ENCODE data around the gene ABHD13.
"Not testable (repeated sequence)": the region's sequence is repeated elsewhere in the genome, so short reads cannot be mapped to it uniquely, and the experiment has no call there.

Gene ABHD13

DNA sequence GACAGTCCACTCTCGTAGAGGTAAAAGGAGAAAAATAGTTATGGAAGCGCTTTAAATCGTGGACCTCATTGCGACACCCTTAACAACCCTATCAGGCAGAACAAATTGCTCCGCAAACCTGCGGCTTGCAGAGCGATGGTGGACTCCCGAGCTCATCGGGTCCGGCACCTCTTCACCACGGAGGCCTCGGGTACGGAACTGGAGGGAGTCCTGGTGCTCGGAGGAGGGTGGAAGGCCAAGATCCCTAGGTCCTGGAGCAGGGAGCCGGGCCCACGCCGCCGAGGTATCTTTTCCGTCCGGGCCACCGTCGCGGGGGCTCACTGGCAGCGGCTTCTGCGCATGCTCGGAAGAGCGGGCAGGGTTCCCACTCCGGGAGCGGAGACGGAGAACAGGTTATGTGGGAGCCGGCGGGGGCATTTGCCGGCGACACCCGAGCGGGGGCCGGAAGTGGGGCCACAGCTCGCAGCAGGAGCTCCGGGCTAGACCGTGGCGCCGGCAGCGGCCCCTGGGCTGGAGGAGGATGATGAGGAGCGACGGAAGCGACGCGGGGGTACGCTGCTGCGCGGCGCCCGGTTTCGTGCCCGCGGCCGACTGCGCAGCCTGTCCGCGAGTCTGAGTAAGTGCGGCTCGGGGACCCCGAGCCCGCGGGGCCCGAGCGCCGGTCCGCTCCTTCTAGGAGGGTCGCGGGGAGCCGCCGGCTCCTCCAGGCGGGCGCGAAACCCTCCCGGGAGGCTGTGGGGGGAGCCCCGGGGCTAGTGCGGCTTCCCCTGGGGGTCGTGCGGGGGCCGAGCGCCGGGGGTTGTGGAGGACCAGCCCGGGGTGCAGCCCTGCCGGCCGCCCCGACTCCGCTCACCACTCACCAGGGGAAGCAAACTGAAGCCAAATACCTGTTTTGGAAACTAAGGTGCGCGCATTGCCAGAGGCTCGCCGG lies at the start of gene ABHD13:
ABHD13 (plus strand) TSS at position 349 of the 931 bp plus-strand sequence. CDS start 10,827 bp downstream, outside the sequence.
- DNase-seq: peak; percentile 87

DNA sequence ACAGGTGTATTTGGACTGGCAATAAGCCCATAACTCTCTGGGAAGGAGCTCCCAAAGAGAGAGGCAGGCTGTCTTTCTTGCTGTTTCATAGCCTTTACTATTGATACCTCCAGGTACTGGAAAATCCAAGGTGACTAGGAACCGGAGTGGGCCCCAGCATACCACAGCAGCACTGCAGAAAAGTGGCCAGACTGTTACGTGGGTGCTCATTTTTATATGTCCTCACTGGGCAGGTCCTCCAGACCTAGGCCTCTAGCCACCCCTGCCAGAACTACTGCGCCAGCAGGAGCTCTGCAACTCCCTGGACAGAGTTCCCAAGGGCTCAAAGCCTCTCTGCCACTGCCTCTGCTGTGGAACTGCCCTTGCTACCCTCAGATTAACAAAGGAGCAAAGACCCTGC lies 49.3 kb upstream of the ABHD13 start:
- DNase-seq: no peak

DNA sequence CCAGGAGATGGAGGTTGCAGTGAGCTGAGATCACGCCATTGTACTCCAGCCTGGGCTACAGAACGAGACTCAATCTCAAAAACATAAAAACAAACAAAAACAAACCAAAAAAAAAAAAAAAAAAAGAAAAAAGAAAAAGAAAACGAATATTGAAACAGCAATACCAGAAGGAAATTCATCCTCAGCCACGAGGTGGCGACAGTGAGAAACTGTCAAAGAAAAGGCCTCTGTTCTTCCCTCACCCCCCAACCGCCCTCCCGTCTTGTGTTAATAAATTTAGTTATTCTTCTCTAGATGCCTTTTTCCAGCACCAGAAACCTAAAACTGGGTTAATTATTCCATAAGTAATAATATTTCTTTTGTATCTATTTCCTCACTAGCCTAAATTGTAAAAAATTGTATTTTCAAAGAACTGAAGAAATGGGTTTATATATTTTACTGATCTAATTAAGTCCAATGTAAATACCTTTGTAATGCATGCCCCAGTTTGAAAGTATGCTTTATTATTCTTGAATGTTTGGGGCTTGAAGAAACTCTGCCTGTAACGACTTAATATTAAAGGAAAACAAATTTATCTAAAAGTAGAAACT lies 41.4 kb upstream of the ABHD13 start:
- no peak for DNase-seq

DNA sequence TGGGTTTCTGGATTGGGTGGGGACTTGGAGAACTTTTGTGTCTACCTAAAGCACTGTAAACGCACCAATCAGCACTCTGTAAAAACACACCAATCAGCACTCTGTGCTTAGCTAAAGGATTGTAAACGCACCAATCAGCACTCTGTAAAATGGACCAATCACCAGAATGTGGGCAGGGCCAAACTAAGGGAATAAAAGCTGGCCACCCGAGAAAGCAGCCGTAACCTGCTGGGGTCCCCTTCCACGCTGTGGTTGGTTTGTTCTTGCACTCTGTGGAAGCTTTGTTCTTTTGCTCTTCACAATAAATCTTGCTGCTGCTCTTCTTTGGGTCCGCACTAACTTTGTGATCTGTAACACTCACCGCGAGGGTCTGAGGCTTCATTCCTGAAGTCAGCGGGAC lies 40.1 kb upstream of the ABHD13 start:
- DNase-seq: no peak

DNA sequence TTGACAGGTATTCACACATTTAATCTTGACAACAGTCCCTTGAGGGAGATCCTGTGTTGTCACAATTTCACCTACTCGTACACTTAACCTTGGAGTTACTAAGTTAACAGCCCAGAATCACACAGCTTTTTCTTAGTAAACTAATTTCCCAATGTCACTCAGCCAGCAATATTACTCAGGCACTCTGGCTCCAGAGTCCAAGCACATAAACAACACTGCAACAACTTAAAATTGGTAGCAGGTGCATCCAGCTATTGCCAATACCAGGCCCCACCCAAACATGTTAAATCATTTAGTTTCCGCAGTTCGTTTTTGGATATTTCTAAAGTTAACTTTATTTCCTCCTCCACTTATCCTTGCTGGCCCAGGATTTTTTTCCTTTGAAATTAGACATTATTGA lies 35.5 kb upstream of the ABHD13 start:
- no peak for DNase-seq

DNA sequence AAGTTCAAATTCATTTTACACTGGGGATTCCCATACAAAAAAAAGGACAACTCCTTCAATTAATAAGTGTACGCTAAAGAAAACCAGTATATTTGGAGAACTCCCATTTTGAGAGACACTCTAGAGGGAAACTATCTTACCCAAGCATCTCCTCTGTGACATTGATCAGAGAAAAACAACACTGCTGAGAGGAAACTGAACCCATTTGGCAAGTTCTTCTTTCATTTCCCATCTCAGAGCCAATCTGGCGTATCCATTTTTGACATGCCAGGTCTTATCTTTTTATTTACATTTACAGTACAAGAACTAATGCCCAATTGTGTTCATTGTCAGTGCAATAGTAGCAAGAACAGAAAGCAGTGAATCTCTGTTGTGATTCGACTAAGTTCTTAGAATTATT lies 33.0 kb upstream of the ABHD13 start:
- DNase-seq: no peak

DNA sequence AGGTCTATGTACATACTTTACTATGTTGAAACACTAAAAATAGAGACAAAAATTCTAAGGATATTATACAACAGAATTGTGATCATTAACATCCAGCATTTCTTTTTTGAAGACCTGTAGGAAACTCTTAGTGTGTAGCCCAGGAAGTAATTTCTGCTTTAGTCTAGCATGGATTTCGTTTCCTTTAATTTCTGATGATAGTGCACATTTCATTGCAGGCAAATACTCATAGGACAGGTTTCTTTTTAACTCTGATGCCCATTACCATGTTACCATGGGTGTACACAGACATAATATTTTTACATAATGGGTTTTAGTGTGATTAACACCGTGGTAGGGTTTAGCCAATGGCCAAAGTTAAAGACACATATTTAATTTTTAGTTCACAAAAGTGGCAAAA lies 29.9 kb upstream of the ABHD13 start:
- no peak for DNase-seq

DNA sequence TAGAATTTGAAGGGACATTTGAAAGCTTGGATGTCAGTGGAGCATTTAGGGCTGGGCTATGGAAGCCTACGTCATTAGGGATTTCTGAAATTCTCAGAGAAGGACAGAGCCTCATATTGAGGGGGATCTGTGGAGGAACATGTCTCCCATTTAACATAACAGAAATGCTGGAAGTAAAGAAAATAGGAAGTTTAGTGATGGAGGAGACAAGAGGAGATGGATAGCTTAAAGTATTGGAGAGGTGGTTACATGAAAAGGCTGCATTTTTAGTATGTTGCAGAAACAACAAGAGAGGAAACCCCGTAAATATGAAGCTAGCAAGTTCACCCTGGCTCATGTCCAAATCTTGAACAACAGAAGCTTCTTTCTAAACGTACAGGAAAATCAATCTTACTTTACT lies 27.3 kb upstream of the ABHD13 start:
- no peak for DNase-seq

DNA sequence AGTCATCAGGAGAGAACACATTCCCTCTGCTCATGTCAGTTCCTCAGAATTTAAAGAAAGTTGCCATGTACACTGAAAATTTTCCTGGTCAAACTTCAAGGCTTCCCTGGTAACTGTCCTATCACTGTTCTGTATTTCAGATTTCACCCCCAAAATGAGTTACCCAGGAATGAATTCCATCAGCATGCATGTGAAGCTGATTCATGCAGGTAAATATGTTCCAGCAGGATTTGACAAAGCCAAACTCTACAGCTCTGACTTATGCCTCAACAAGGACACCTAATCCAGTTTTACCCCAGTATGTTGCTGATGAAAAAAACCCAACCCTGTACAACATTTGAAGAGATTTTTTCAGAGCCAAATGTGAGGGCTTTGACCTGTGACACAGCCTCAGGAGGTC lies 24.4 kb upstream of the ABHD13 start:
- no peak for DNase-seq

DNA sequence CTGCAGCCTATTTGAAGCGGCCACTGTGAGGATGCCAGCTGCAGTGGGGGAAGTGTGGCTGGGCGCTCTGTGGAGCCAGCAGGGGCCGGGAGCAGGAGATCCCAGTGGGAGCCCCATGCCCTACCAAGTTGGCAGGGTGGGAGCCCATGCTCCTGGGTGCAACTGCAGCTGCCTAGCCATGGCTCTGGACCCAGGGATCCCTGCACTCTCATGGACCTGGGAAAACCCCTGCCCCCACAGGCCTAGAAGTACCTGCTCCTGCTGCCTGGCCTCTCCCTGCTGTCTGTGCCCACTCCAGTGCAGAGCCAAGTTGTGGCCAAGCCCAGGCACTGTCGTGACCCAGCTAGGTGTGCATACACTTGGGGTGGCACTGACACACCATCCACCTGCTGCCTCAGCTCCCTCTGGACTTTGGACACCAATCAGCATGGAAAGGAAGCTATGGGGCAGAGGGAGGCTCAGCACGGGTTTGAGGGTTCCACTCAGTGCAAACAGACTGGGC lies 23.7 kb upstream of the ABHD13 start:
- DNase-seq: no peak

DNA sequence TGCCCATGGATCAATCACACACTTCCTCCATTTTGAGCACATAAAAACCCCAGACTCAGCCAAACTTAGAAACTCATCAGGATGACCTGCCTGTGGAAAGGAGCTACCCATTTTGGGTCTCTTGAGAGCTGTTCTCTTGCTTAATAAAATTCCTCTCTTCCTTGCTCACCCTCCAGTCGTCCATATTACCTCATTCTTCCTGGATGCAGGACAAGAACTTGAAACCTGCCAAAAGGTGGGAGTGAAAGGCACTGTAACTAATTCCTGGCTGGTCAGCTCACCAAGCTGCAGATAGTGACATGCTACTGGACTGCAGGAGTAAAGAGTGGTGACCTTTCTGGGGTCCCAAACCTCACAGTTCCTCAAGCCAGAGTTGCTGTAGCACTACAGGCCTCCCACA lies 23.0 kb upstream of the ABHD13 start:
- DNase-seq: no peak

DNA sequence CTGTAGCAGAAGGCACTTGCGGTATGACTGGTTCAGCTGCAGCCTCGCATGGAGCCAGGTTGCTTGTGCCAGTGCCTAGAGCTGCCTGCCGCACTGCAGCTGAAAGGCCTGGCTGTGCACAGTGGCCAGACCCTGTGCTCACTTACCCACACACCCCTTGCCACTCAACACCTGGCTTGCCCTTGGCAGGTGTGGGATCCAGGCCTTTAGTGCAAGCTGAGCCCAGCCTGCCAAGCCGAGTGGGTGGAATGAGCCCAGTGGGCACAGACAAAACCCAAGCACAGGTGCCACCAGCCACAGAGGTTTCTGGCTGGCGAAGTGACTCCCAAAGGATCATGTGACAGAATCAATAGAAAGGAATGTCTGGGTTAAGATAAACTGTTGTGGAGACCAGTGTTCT lies 22.3 kb upstream of the ABHD13 start:
- no peak for DNase-seq

DNA sequence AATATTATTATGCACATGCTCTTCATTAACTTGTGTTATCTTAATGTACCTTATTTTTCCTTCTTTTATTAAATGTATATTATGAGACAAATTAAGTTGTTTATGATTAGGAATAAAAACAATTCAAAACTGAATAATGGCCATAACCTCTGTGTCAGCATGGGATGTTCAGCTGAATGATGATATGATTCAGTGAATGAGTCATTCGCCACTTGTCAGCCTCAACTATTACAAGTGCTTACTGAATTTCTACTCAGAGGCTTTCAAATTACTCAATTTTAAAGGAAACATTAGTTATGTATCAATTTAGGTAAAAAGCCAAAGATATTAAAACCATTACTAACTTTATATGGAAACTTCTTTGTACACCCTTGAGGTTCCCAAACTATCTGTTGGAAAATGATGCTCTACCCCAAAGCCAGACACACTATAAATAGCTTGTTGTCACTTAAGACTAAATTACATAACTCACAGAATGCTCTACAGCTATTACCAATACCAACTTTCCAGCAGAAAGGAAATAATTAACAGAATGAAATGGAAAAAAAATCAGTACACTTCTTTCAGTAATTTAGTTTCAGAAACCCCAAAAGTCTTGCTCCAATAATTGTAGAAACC lies 17.3 kb upstream of the ABHD13 start:
- DNase-seq: no peak

DNA sequence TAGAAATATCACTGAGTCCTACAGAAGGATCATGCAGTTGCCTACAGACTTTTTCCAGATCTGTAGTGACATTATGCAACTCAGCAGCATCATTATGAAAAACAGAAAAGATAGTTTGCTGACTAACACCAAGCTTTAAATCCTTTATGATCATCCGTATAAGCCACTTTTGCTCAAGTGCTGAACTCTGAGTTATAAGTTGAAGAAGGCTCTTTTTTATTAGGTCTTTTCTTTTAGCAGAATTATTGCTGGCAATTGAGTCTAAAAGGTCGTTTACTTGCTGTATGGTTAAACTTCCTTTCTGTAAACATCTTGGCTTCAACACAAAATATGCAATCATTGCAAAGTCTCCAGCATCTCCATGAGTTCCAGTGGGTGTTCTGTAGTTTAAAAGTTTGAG lies 7.6 kb upstream of the ABHD13 start:
- DNase-seq: no peak

DNA sequence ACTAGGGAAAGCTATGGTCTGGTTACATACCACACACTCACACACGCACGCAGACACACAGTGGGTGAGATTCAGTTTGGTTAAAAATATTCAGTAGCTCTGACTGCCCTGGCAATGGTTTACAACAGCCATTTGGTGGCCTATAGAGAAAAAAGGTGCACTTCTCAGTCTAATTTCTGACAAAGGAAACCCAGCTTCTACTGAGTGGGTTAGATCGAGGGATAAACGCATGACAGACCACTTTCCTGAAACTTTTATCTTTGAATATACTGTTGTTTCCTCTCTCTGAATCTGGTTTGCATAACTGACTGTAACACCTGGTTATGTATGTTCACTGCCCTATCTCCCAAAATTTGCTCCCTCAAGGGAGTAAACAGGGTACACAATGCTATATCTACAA lies 5.3 kb upstream of the ABHD13 start:
- no peak for DNase-seq

DNA sequence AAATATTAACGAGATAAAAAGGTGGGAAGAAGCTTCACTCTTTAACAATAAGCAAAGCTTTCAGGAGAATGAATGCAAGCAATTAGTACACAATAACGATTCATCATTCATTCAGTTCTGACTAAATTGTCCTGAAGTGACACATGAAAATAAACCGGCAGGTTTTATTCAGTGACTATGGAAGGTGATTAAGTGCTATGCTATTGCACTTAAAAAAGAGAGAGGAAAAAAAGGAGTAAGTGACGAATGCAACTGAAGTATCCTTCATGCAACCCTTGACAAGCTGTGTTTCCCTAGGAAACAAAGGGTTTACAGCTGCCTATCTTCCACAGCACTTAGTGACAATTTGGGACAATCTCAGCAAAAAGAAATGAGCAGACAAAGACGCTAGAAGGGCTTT lies 4.2 kb upstream of the ABHD13 start:
- DNase-seq: no peak

DNA sequence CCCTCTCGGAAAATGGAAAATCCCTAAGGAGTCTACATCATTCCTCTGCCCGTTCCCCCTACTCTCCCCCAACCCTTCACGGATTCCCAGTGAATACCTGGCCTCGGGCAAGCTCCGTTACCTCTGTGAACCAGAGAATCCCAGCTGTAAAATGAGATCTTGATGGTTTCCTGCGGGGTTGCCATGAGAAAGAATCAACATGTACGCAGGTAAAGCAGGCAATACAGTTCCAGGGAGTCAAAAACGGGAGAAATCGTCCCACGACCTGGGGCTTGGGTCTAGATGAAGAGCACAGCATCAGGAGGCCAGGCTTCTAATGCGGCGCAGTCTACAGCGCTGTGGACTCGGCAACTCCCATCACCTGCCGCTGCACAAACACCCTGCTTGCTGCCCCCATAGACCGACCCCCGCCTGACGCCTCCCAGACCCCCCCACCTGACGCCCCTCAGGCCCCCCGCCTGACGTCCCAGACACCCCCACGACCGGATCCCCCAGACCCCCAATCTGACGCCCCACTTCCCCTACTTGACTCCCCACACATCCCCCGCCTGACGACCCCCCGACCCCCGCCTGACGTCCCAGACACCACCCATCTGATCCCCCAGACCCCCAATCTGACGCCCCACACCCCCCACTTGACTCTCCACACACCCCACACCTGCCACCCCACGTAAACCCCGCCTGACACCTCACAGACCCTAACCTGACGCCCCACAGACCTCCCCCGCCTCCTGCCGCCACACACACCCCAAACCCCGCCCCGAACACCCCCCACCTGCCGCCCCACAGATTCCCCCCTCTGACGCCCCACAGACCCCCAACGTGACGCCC lies 3.5 kb upstream of the ABHD13 start:
- peak; percentile 12 for DNase-seq

DNA sequence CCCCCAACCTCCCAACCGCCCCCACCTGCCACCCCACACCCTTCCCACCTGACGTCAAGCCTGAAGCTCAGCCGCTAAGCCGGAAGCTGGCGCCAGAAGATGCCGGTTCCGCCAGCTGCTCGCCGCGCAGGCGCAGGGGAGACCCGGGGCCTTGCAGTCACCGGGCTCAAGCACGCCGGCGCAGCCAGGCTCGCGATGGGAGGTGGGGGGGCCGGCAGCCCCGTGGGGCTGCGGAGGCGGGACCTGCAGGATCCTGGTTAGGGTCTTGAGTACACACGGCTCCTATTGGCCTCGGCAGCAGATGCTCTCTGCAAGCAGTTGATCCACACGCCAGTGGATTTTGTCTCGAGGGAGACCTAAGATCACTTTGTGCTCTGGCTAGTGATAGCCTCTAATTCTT lies 2.8 kb upstream of the ABHD13 start, which contains the start of gene LIG4:
LIG4 (minus strand) TSS at position 101 of the 400 bp plus-strand sequence. CDS start 4,268 bp downstream, outside the sequence.
- peak; percentile 76 for DNase-seq

DNA sequence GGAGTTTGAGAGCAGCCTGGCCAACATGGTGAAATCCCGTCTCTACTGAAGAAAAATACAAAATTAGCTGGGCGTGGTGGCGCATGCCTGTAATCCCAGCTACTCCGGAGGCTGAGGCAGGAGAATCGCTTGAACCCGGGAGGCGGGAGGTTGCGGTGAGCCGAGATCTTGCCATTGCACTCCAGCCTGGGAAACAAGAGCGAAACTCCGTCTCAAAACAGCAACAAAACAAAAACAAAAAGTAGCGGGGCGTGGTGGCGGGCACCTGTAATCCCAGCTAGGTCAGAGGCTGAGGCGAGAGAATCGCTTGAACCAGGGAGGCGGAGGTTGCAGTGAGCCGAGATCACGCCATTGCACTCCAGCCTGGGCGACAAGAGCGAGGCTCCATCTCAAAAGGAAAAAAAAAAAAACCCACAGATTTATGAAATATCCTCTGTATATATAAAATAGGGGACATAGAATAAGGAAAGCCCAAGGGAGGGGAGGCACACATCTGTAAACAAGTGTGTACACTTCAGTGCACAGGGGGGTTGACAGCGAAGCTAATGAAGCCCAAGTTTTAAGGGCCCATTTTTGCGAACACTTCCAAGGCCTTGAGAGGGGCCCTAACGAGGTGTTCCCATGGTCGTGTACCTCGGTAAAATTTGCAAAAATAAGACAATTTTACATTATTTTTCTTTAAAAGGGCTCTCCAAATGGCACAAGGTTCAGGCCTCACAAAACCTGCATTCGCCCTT lies 717 bp upstream of the ABHD13 start:
- not testable (repeated sequence) for DNase-seq

DNA sequence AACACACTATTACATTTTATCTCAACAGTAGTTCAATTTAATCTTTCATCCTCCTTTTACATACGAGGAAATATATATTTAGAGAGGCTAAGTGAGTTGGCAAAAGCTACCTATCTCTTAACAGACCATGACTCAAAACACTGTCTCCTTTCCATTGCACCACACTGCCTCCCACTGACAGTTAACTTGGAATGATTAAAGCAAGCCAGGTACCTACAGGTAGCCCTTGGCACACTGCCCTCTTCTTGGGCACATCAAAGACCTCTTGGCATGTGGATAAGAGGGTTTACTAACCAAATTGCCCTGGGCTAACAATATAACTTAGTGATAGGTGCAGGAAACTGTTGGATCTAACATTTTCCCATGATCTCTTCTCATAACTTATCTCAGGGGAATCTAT lies 1.8 kb downstream of the ABHD13 start:
- DNase-seq: no peak

DNA sequence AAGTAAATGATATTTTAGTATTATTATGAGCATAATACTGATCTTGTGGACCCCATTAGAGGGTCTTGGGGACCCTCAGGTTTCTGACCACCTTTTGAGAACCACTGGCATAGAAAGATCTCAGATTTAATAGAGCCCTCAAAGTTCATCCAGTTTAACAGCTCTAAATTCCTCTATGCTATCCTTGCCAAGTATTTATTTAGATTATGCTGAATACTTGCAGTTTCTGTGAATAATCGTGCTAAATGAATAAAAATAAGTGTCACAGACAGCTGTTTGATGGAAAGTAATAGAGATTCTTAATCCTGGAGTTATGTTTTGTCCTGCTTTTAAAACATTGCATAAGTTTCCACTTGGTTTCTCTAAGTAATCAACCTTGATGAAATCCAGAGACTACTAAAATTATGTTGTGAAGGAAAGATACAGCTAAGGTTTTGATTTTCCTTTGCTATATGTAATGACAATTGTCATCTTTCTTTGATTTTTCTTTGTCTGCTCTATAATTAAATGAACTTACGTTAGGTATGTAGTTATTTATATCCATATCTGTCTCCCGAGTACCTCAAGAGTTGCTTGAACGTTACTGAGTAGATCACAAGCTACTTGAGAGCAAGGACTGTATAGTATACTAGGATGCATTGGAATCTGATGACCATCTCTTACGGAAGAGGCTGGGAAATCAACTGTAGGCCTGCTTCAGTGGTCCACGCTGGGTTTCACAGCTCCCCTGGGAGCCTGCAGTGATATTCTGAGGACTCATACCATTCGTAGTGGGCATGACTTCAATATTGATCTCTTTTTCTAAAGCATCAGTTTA lies 5.7 kb downstream of the ABHD13 start:
- no peak for DNase-seq

Data from NCI-H2107 (cell line).